ENCODE results near the gene ANKRD60. TPM values are rescaled to one million over a fixed set of nuclear protein-coding genes. Genes with fewer than 3 reads are reported as not detected.

Gene ANKRD60
- total RNA-seq, 4 donors from 2014 or later, result not detected

DNA sequence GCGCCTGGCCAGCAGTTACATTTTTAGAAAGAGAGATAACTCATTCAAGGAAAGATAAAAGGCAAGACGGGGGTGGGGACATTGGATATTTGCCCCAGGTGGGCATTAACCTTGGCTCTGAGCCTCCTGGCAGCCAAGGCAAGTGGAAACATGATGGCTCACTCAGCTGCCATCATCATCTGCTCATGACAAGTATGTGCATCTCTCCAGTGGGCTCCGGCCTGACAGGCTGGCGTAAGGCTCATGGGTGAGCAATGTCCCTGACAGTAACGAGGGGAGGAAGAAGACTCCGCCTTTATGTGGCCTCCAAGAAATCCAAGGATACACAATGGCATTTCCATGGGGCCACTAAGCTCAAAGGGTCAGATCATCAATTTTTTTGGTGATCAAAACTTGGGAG is 13.3 kb downstream of the ANKRD60 start:
- no peak for DNase-seq (ENCODE audit: low spot score in 2 of 2)
- 94 to 95% methylated on average over 5 to 6 of the region's 6 CpGs for WGBS, 2 donors

DNA sequence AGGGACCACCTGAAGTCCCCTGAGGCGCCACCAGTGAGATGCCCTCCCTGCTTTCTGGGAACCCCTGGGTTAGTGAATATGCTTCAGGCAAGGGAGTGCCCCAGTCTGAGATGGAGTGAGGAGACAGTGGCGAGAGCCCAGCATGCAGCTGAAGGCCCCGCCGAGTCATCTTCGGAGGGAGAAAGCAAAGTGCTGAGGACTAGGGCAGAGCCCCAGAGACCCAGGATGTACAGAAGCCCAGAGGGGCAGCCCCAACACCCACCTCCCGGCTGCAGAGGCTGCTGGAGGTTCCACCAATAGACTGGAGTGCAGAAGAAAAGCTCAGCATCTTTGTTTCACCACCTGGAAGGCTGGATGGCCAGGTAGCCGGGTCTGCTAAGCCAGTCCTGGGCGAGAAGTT is 14.1 kb downstream of the ANKRD60 start:
- no peak for TF ChIP-seq EP300 (IDR thresholded peaks at IDR 0.05)
- TF ChIP-seq, protein P1, sequence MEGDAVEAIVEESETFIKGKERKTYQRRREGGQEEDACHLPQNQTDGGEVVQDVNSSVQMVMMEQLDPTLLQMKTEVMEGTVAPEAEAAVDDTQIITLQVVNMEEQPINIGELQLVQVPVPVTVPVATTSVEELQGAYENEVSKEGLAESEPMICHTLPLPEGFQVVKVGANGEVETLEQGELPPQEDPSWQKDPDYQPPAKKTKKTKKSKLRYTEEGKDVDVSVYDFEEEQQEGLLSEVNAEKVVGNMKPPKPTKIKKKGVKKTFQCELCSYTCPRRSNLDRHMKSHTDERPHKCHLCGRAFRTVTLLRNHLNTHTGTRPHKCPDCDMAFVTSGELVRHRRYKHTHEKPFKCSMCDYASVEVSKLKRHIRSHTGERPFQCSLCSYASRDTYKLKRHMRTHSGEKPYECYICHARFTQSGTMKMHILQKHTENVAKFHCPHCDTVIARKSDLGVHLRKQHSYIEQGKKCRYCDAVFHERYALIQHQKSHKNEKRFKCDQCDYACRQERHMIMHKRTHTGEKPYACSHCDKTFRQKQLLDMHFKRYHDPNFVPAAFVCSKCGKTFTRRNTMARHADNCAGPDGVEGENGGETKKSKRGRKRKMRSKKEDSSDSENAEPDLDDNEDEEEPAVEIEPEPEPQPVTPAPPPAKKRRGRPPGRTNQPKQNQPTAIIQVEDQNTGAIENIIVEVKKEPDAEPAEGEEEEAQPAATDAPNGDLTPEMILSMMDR (IDR thresholded peaks at IDR 0.05), result no peak
- TF ChIP-seq POLR2A (IDR thresholded peaks at IDR 0.05), result no peak
- 83 to 93% methylated on average over 8 of the region's 8 CpGs for WGBS, 2 donors
- no peak for DNase-seq (ENCODE audit: low spot score in 2 of 2)
- no peaks in the 10 kb centered on the region for H3K36me3 ChIP-seq
- H3K27ac ChIP-seq, result no peak overlapping the region
- peaks cover 0 to 8% (median 0%) of the 10 kb centered on the region in 4 donors for H3K4me1 ChIP-seq
- peaks cover 0 to 12% (median 0%) of the 10 kb centered on the region in 4 donors for H3K9me3 ChIP-seq
- peaks cover 0 to 8% of the 10 kb centered on the region in 2 donors for H3K27me3 ChIP-seq
- no peak overlapping the region for H3K4me3 ChIP-seq

More for the DNA sequence above, 13.3 kb downstream of the ANKRD60 start:
- no peak for TF ChIP-seq POLR2A (IDR thresholded peaks at IDR 0.05)
- no peak for TF ChIP-seq EP300 (IDR thresholded peaks at IDR 0.05)
- TF ChIP-seq, protein P1 (IDR thresholded peaks at IDR 0.05), result no peak
- Histone ChIP-seq H3K36me3 (no peaks in the 10 kb centered on the region), H3K4me1 (peaks cover 0 to under 1% (median 0%) of the 10 kb centered on the region in 4 donors), H3K4me3 (no peak overlapping the region), H3K27ac (no peak overlapping the region), H3K9me3 (peaks cover 0 to 17% (median 0%) of the 10 kb centered on the region in 4 donors), H3K27me3 (peaks cover 0 to 16% of the 10 kb centered on the region in 2 donors)

DNA sequence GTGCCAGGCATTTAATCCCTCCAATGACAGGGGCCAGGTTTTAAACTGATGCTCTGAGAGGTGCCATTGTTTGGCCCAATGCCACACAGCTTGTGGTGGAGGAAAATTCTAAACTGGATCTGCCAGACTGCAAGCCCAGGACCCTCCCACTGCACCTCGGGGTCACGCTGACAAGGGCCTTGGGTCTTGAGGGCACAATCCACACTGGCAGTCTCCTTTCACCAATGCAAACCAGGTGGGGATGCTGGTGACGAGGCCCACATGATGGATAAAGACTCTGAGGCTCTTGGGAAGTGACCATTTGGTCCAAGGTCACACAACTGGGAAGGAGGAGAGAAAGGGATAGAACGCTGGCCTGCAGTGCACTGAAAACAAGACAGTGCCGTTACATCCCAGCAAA is 14.7 kb downstream of the ANKRD60 start:
- DNase-seq (ENCODE audit: low spot score in 2 of 2), result no peak
- Histone ChIP-seq H3K27ac (peak overlapping the region in 1 of 4 donors; percentile 4), H3K4me1 (peaks cover 0 to 8% (median 0%) of the 10 kb centered on the region in 4 donors), H3K36me3 (no peaks in the 10 kb centered on the region), H3K4me3 (no peak overlapping the region), H3K27me3 (peaks cover 0 to 2% of the 10 kb centered on the region in 2 donors), H3K9me3 (peaks cover 0 to 6% (median 0%) of the 10 kb centered on the region in 4 donors)
- TF ChIP-seq POLR2A (IDR thresholded peaks at IDR 0.05) (no peak), EP300 (IDR thresholded peaks at IDR 0.05) (no peak)
- TF ChIP-seq, protein P1 (IDR thresholded peaks at IDR 0.05), result no peak
- 66 to 69% methylated on average over 5 of the region's 5 CpGs for WGBS, 2 donors

DNA sequence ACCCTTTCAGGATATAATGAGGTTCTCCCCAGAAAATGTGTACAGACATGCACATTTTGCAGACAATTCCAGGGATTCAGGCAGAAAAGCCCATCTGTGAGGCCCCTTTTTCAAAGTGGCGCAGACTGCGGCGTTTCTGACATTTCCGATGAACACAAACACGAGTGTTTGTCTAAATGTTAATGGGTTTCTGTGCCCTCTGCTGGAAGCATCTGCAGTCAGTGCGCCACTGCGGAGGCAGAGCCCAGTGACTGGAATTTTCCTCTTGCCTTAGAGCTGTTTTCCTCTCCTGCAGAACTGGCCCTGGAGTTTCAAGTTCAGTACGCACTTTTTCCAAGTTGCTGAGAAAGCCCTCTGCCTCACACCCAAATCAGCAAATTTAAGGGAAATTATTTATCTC is 15.3 kb downstream of the ANKRD60 start:
- DNase-seq (ENCODE audit: low spot score in 2 of 2), result no peak
- Histone ChIP-seq H3K27me3 (no peaks in the 10 kb centered on the region), H3K4me3 (no peak overlapping the region), H3K36me3 (no peaks in the 10 kb centered on the region), H3K9me3 (no peaks in the 10 kb centered on the region), H3K27ac (peak overlapping the region in 2 of 4 donors; percentile 4 to 36), H3K4me1 (peaks cover 0 to 8% (median 0%) of the 10 kb centered on the region in 4 donors)
- TF ChIP-seq EP300 (IDR thresholded peaks at IDR 0.05) (peak in 1 of 2 donors; percentile 32), POLR2A (IDR thresholded peaks at IDR 0.05) (no peak)
- TF ChIP-seq, protein P1 (IDR thresholded peaks at IDR 0.05), result peak in 3 of 5 experiments; percentile 11 to 23 (median 12)
- 34% methylated on average over 8 of the region's 8 CpGs for WGBS, 2 donors

DNA sequence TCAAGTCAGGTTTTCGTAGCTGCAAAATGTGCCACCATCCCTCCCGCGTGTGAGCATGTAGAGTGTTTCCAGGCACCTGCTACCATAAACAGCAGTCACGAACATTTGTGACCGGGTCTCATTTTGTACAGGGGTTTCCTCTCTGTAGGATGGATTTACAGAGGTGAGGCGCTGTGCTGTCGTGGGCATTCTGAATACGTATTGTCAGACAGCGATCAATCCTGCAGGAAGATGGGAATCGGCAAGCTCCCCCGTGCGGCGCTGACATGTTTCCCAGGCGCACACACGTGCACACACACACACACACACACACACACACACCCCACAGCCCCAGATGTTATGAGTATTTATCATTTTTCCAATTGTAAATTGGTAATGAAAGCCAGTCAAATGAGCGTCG is 15.8 kb downstream of the ANKRD60 start:
- H3K4me1 ChIP-seq, result peaks cover 0 to 8% (median 0%) of the 10 kb centered on the region in 4 donors
- no peaks in the 10 kb centered on the region for H3K36me3 ChIP-seq
- peak overlapping the region in 2 of 4 donors; percentile 4 to 36 for H3K27ac ChIP-seq
- WGBS, 2 donors, result 73 to 79% methylated on average over 17 of the region's 17 CpGs
- H3K4me3 ChIP-seq, result no peak overlapping the region
- TF ChIP-seq POLR2A (IDR thresholded peaks at IDR 0.05) (no peak), EP300 (IDR thresholded peaks at IDR 0.05) (no peak)
- TF ChIP-seq, protein P1 (IDR thresholded peaks at IDR 0.05), result no peak
- no peaks in the 10 kb centered on the region for H3K27me3 ChIP-seq
- DNase-seq (ENCODE audit: low spot score in 2 of 2), result no peak
- no peaks in the 10 kb centered on the region for H3K9me3 ChIP-seq
